ENCODE data around the gene TMCO5A. TPM values are rescaled to one million over a fixed set of nuclear protein-coding genes. Genes with fewer than 3 reads are reported as not detected.
A peak's percentile ranks its signal among the peaks of the same experiment; 100 is the strongest.

Gene TMCO5A
- polyA plus RNA-seq (2012; ENCODE audit: insufficient read depth, insufficient read length), result not detected

DNA sequence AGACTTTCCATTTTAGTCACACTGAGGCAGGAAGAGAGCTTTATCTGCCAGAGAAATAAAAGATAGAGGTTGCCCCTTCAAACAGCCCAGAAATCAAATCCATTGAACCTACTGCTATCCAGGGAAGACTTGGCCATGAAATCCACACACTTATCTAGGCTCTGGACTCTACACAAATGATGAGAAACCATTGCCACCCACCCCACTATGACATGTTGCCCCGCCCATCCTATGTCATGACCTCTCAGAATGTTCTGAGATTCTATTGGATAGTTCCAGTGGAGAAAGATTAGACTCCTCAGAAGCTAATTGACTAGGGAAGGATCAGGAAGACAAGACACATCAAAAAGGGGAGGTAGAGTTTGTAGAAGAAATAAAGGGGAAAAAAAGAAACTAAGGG lies at the start of gene TMCO5A:
Gene TMCO5A, plus strand, starts transcription at position 301 of the 400 bp plus-strand sequence. CDS start 1,684 bp downstream, outside the sequence.
- H3K4me3 ChIP-seq (ENCODE audit: low read length), result no peak within 1 kb of the TSS
- DNase-seq (ENCODE audit: low read depth, low spot score), result no peak

GRCh38 chr15:37885651-37886050 lies 48.8 kb upstream of the TMCO5A start:
- no peak overlapping the region for H3K4me3 ChIP-seq (ENCODE audit: low read length)
- DNase-seq (ENCODE audit: low read depth, low spot score), result no peak

- H3K4me3 ChIP-seq (ENCODE audit: low read length), result no peak overlapping the region
- DNase-seq (ENCODE audit: low read depth, low spot score), result no peak
Measured at GRCh38 chr15:37888356-37888755, 46.1 kb upstream of the TMCO5A start.

DNA sequence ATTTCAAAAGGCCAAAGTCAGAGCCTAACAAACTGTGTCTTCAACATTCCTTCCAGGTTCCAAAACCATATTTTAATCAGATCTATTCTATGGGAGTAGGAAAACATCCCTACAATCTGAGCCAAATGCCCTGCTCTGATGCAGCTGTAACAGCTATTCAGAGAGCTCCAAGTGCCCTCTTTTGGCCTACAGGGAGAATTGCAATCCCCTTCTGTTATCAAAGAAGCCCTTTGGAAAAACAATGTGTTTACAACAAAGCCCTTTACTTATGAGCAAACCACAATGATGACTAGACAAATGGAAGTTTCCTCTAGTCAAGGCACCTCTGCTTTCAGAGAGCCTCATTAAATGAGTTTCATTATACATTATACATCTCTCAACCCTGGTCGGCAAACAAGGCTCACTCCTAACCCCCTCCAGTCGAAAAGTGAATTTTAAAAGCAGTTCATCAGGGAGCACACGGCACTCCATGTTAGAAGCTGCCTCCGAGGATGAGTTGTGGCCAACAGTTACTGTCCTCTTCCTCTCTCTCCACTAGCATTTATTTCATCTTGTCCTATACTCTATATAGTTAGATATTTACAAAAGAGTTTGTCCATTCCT lies 42.6 kb upstream of the TMCO5A start:
- H3K4me3 ChIP-seq (ENCODE audit: low read length), result no peak overlapping the region
- peak; percentile 35 for DNase-seq (ENCODE audit: low read depth, low spot score)

DNA sequence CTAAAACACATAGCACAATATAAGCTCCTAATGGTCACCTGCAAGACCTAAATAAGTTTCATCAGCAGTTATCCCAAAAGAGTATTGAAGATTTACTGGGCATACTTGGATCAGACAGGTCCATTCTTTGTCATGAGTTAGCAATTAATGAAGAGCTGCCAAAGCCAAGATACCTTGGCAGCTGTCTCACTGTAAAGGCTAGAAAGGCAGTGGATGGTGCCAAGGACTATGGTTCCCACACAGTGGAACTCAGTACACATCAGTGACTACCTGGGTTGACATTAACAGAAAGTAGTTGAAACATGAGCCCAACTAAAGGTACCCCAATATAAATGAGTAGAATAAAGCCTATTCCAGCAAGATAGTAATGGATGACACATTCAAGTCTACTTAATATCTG lies 41.1 kb upstream of the TMCO5A start:
- DNase-seq (ENCODE audit: low read depth, low spot score), result no peak

GRCh38 chr15:37898362-37898761 lies 36.1 kb upstream of the TMCO5A start:
- no peak overlapping the region for H3K4me3 ChIP-seq (ENCODE audit: low read length)
- no peak for DNase-seq (ENCODE audit: low read depth, low spot score)

More for the DNA sequence above, 41.1 kb upstream of the TMCO5A start:
- no peak overlapping the region for H3K4me3 ChIP-seq (ENCODE audit: low read length)

DNA sequence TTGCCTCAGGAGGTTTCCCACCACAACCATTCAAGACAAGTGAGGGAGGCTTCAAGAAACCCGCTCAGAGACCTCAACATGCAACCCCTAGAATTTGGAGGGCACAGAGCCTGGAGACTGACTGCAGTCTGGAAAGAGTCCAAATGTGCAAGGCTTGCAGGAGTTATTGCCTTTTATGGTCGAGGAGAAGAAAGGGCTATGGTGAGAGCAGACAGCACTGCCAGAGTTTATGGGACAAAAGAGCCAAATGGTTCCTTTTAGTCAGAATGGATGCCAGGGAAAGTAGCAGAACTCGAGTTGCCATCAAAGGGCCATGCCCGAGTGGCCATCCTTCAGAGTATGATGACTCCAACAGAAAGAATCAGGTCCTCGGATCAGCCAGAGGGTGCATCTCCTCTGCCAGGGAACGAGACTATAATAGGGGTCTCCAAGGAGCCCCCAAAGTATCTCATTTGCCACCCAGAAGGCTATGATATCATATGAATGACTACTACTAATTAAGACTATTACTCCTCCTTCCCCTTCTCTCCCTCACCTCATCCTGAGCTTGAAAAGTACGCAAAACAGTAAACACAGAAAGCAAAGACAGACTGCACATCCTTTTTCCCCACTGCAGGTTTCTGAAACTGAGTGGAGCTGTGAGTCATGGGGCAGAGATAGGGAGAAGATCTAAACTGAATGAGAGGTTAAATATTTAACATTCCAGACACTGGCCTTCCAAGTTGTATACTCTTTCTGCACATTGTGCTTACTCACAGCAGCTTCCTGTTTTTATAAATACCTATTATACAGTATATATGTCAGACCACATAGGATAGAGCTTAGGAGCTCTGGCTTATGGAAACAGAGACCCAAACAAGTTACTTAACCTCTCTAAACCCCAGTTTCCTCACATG lies 33.9 kb upstream of the TMCO5A start:
- no peak for DNase-seq (ENCODE audit: low read depth, low spot score)
- no peak overlapping the region for H3K4me3 ChIP-seq (ENCODE audit: low read length)

- no peak overlapping the region for H3K4me3 ChIP-seq (ENCODE audit: low read length)
- DNase-seq (ENCODE audit: low read depth, low spot score), result no peak
Measured at GRCh38 chr15:37902126-37902525, 32.3 kb upstream of the TMCO5A start.

- H3K4me3 ChIP-seq (ENCODE audit: low read length), result no peak overlapping the region
- no peak for DNase-seq (ENCODE audit: low read depth, low spot score)
Measured at GRCh38 chr15:37903919-37904625, 30.4 kb upstream of the TMCO5A start.

- no peak for DNase-seq (ENCODE audit: low read depth, low spot score)
- no peak overlapping the region for H3K4me3 ChIP-seq (ENCODE audit: low read length)
Measured at GRCh38 chr15:37907136-37907535, 27.3 kb upstream of the TMCO5A start.

DNA sequence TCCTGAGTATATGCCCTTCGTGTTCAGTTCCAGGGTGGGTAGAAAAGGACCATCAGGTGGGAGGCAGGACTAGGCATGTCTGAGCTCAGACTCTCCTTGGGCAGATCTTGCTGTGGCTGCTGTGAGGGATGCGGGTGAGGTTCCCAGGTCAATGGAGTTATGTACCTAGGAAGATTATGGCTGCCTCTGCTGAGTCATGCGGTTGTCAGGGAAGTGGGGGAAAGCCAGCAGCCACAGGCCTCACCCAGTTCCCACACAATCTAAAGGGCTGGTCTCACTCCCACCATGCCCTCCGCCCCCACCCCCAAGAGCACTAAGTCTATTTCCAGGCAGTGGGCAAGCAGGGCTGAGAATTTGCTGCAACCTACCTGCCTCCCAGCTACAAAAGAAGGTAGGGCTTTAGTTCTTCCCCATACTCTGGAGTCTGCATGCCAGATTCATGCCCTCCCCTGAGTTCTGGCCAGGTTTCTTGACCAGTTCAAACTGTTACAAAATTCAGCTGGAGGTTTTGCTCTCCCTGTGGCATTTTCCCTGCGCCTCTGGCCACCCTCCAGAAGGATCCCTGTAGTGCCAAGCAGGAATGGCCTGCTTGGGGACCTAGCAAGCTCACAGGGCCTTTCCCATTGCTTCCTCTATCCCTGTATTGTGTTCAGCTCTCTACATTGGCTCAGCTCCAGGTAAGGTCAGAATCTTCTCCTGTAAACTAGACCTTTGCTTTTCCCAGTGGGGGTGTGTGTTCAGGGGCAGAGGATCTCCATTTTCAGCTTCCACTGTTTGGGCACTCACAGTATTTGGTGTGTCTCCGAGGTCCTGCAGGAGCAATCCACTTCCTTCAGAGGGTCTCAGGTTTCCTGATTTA lies 12.7 kb upstream of the TMCO5A start:
- no peak for DNase-seq (ENCODE audit: low read depth, low spot score)
- H3K4me3 ChIP-seq (ENCODE audit: low read length), result no peak overlapping the region

GRCh38 chr15:37926136-37926535 lies 8.3 kb upstream of the TMCO5A start:
- H3K4me3 ChIP-seq (ENCODE audit: low read length), result no peak overlapping the region
- no peak for DNase-seq (ENCODE audit: low read depth, low spot score)

DNA sequence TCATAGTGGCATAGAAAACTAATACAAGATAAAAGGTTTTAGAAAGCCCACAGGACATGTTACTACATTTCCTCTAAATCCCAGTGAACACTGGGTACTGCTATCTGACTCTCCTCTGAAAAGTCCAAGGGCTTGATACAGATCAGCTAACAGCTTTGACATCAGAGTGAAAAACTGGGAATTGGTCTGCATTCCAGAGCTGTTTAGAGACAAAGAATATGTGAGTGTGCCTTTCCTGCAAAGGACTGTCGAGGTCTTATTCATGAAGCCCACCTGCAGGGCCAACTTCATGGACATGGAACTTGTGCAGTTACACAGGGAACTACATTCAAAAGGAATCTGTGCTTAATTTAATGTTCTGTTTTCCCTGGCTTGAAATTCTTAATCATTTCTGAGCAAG lies 5.2 kb upstream of the TMCO5A start:
- H3K4me3 ChIP-seq (ENCODE audit: low read length), result no peak overlapping the region
- DNase-seq (ENCODE audit: low read depth, low spot score), result no peak

GRCh38 chr15:37931321-37931720 lies 3.1 kb upstream of the TMCO5A start:
- no peak for DNase-seq (ENCODE audit: low read depth, low spot score)
- H3K4me3 ChIP-seq (ENCODE audit: low read length), result no peak overlapping the region

GRCh38 chr15:37931868-37932267 lies 2.6 kb upstream of the TMCO5A start:
- no peak for DNase-seq (ENCODE audit: low read depth, low spot score)
- no peak overlapping the region for H3K4me3 ChIP-seq (ENCODE audit: low read length)

GRCh38 chr15:37932549-37932948 lies 1.9 kb upstream of the TMCO5A start:
- no peak for DNase-seq (ENCODE audit: low read depth, low spot score)
- H3K4me3 ChIP-seq (ENCODE audit: low read length), result no peak overlapping the region

- DNase-seq (ENCODE audit: low read depth, low spot score), result no peak
- no peak overlapping the region for H3K4me3 ChIP-seq (ENCODE audit: low read length)
Measured at GRCh38 chr15:37933666-37934065, 774 bp upstream of the TMCO5A start.

- DNase-seq (ENCODE audit: low read depth, low spot score), result no peak
- H3K4me3 ChIP-seq (ENCODE audit: low read length), result no peak overlapping the region
Measured at GRCh38 chr15:37940876-37941275, 6.4 kb downstream of the TMCO5A start.

DNA sequence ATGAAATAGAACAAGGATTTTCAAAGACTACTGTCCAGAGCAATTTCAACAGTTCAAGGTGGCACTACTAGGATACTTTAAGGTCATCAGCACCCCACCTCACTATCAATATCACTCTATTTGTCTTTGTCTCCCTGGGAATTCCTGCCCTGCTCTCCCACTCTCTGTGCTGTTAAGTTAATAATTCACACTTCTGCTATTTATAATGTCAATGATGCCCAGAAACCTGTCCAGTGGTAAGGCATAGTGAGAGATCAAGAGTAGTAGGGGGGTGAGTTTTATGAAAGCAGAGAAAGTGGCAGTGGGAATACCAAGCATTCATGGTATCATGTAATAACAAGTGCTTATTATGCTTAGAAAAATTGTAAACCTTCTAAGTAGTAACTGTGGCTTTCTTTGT lies 7.3 kb downstream of the TMCO5A start:
- H3K4me3 ChIP-seq (ENCODE audit: low read length), result no peak overlapping the region
- no peak for DNase-seq (ENCODE audit: low read depth, low spot score)
